Panc1 (cell line): Measurements from ENCODE around the gene NAPA.

Experiments used
- POLR2AphosphoS5 ChIP-seq: IDR thresholded peaks from 2 replicates; pipeline ENCODE4 v1.6.1; 2012; ENCODE audit warnings: mild to moderate bottlenecking, low read depth, low read length, moderate library complexity
- SIN3A ChIP-seq: IDR thresholded peaks from 2 replicates; pipeline ENCODE4 v1.6.1; 2012; ENCODE audit warnings: low read depth, mild to moderate bottlenecking, low read length, moderate library complexity, borderline replicate concordance; ENCODE audit not compliant: insufficient read depth
- TCF7L2 ChIP-seq: IDR thresholded peaks from 2 replicates; pipeline ENCODE4 v1.6.1; 2011; ENCODE audit warnings: mild to moderate bottlenecking, low read depth, low read length, inconsistent platforms
- TF ChIP-seq, protein P1 (sequence below): fragments of 450-650 bp; IDR thresholded peaks from 2 replicates; pipeline ENCODE4 v1.5.1; 2017; ENCODE audit warnings: mild to moderate bottlenecking

DNA sequence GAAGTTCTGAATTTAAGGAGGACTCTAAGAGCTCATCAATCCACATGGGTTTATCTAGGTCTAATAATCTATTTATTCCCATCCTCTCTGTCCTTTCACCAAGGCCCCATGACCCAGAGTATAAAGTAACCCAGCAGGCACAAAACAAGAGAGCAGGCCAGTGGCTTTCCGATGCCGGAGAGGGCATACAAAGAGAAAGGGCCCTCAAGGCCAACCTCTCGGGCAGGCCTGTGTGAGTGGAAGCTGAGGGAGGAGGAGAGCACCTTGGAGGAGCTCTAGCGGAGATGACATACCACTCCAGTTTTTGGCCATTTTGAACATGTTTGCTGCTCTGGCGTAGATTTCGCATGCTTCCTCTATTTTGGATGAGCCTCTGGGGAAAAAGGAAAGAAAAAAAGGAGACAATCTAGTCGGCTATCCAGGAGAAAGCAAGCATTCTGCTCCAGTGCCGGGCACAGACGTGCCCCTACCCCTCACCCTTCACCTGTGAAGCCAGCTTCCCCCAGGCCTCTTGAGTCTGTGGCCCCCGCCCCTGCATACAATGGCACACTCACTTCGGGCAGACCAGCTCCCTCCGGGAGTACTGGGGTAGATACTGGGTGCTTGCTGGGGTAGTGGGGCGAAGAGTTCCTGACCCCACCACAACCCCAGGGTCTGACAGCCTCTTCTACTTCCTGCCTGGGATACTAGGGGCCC lies 11.6 kb downstream of the NAPA start:
- TF ChIP-seq, protein P1, sequence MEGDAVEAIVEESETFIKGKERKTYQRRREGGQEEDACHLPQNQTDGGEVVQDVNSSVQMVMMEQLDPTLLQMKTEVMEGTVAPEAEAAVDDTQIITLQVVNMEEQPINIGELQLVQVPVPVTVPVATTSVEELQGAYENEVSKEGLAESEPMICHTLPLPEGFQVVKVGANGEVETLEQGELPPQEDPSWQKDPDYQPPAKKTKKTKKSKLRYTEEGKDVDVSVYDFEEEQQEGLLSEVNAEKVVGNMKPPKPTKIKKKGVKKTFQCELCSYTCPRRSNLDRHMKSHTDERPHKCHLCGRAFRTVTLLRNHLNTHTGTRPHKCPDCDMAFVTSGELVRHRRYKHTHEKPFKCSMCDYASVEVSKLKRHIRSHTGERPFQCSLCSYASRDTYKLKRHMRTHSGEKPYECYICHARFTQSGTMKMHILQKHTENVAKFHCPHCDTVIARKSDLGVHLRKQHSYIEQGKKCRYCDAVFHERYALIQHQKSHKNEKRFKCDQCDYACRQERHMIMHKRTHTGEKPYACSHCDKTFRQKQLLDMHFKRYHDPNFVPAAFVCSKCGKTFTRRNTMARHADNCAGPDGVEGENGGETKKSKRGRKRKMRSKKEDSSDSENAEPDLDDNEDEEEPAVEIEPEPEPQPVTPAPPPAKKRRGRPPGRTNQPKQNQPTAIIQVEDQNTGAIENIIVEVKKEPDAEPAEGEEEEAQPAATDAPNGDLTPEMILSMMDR: no peak
- TF ChIP-seq POLR2AphosphoS5 (no peak), SIN3A (no peak), TCF7L2 (no peak)
